Suprapubic skin (tissue), 4 donors: ENCODE data around the gene SLC9C2. TPM values are rescaled to one million over a fixed set of nuclear protein-coding genes. Genes with fewer than 3 reads are reported as not detected.

Source experiments
- DNase-seq, 2 donors: peaks; one replicate each; pipeline ENCODE4 v3.0.0-alpha.2; 2019; ENCODE audit warnings: low spot score in 2 of 2
- H3K27ac ChIP-seq: fragments of 200-600 bp; sonication (generic); one replicate; pipeline ENCODE4 v1.5.1; 2019
- H3K27me3 ChIP-seq: fragments of 200-600 bp; sonication (generic); one replicate; pipeline ENCODE4 v1.5.1; 2019
- H3K36me3 ChIP-seq: fragments of 200-600 bp; sonication (generic); one replicate; pipeline ENCODE4 v1.5.1; 2019
- H3K4me1 ChIP-seq: fragments of 200-600 bp; sonication (generic); one replicate; pipeline ENCODE4 v1.5.1; 2019
- H3K4me3 ChIP-seq: fragments of 200-600 bp; sonication (generic); one replicate; pipeline ENCODE4 v1.5.1; 2019; ENCODE audit warnings: mild to moderate bottlenecking
- H3K9me3 ChIP-seq: fragments of 200-600 bp; sonication (generic); one replicate; pipeline ENCODE4 v1.5.1; 2019
- CTCF ChIP-seq, 2 donors: fragments of 200-600 bp in 1 of 2; fragments of 450-650 bp in 1 of 2; sonication (generic) in 1 of 2; IDR thresholded peaks; one replicate each; pipeline ENCODE4 v1.5.1; 2016 to 2019; ENCODE audit warnings: antibody characterized with exemption in 2 of 2, mild to moderate bottlenecking in 1 of 2, moderate library complexity in 1 of 2
- EP300 ChIP-seq: sonication (generic); formaldehyde crosslinking; IDR thresholded peaks from one replicate; pipeline ENCODE4 v1.6.1; 2017; ENCODE audit warnings: antibody characterized with exemption
- POLR2A ChIP-seq, 2 donors: fragments of 450-650 bp; IDR thresholded peaks; one replicate each; pipeline ENCODE4 v1.6.1; 2017; ENCODE audit warnings: antibody characterized with exemption in 2 of 2, mild to moderate bottlenecking in 2 of 2, moderate library complexity in 2 of 2
- POLR2AphosphoS5 ChIP-seq, 3 donors: sonication (generic); formaldehyde crosslinking; IDR thresholded peaks; one replicate each; pipeline ENCODE4 v1.6.1; 2017; ENCODE audit warnings: antibody characterized with exemption in 3 of 3
- WGBS: methylation state at CpG from one replicate; pipeline ENCODE4 v1.1.5; 2018; 5-methylcytosine and 5-hydroxymethylcytosine counted together
- total RNA-seq, 4 donors: library from RNA; depleted of rRNA; stranded (reverse); fragments of >200 nt; gene quantifications; one replicate each; pipeline ENCODE4 v1.1.0, GENCODE V29; 2016

Gene SLC9C2
- total RNA-seq, 4 donors from 2014 or later = not detected

GRCh38 chr1:173481195-173481772, 121.6 kb downstream of the SLC9C2 start:
- peaks cover 53% of the 10 kb centered on the region for H3K36me3 ChIP-seq
- H3K9me3 ChIP-seq = no peaks in the 10 kb centered on the region
- no peak overlapping the region for H3K4me3 ChIP-seq
- no peak overlapping the region for H3K27ac ChIP-seq
- WGBS = 93% methylated on average over 1 of the region's 1 CpG
- peaks cover 27% of the 10 kb centered on the region for H3K4me1 ChIP-seq
- TF ChIP-seq EP300 = no peak
- TF ChIP-seq CTCF (IDR thresholded peaks at IDR 0.05) = no peak
- no peak for TF ChIP-seq POLR2A (IDR thresholded peaks at IDR 0.05)
- no peak for TF ChIP-seq POLR2AphosphoS5 (IDR thresholded peaks at IDR 0.05)
- H3K27me3 ChIP-seq = no peaks in the 10 kb centered on the region
- no peak for DNase-seq

GRCh38 chr1:173479649-173480048, 123.2 kb downstream of the SLC9C2 start:
- DNase-seq = no peak
- Histone ChIP-seq H3K27me3 (no peaks in the 10 kb centered on the region), H3K9me3 (no peaks in the 10 kb centered on the region), H3K4me3 (no peak overlapping the region), H3K27ac (no peak overlapping the region), H3K4me1 (peaks cover 38% of the 10 kb centered on the region), H3K36me3 (peaks cover 36% of the 10 kb centered on the region)
- no peak for TF ChIP-seq CTCF (IDR thresholded peaks at IDR 0.05)
- no peak for TF ChIP-seq POLR2AphosphoS5 (IDR thresholded peaks at IDR 0.05)
- TF ChIP-seq POLR2A (IDR thresholded peaks at IDR 0.05) = no peak
- WGBS = 55% methylated on average over 4 of the region's 4 CpGs

DNA sequence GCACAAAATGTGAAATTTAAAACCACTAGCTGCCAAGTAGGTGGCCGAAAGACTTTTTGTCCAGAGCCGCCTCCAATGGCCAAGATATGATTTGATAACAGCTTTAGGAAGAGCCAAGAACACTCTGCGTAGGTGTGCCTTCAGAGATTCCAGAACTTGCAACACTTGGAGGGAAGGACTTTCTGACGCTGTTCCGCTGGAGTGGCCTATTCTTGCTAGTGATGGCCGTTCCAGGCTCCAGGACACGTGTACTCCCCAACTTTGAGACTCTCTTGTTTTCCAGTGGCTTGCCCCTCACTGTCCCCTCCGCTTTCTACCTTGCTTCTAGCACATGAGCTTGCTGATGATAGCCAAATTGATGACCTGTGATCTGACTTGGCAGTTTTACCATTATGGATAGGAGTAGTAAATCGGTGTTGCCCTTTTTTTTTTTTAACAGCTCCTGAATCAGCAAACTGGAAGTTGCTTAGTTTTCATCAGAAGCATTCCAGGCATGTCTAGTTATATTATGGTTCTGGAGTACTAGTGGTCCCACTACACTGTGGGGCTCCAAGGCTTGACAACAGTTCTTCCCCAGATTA, 124.7 kb downstream of the SLC9C2 start:
- no peak for TF ChIP-seq EP300
- no peak for TF ChIP-seq POLR2AphosphoS5 (IDR thresholded peaks at IDR 0.05)
- TF ChIP-seq POLR2A (IDR thresholded peaks at IDR 0.05) = no peak
- TF ChIP-seq CTCF (IDR thresholded peaks at IDR 0.05) = no peak
- no peaks in the 10 kb centered on the region for H3K9me3 ChIP-seq
- no peaks in the 10 kb centered on the region for H3K27me3 ChIP-seq
- 4% methylated on average over 9 of the region's 9 CpGs for WGBS
- H3K27ac ChIP-seq = peak overlapping the region; percentile 98
- peaks cover 38% of the 10 kb centered on the region for H3K4me1 ChIP-seq
- H3K4me3 ChIP-seq = peak overlapping the region; percentile 93
- peaks cover 22% of the 10 kb centered on the region for H3K36me3 ChIP-seq
- DNase-seq = peak in 1 of 2 donors; percentile 75

- H3K4me3 ChIP-seq = peak within 1 kb of the TSS; percentile 93
Measured at GRCh38 chr1:173477286-173478093, 125.4 kb downstream of the SLC9C2 start, which contains the start of gene PRDX6. TSS of gene PRDX6 (plus strand) at chr1:173477335. CDS start at chr1:173477398, 63 bp downstream.

DNA sequence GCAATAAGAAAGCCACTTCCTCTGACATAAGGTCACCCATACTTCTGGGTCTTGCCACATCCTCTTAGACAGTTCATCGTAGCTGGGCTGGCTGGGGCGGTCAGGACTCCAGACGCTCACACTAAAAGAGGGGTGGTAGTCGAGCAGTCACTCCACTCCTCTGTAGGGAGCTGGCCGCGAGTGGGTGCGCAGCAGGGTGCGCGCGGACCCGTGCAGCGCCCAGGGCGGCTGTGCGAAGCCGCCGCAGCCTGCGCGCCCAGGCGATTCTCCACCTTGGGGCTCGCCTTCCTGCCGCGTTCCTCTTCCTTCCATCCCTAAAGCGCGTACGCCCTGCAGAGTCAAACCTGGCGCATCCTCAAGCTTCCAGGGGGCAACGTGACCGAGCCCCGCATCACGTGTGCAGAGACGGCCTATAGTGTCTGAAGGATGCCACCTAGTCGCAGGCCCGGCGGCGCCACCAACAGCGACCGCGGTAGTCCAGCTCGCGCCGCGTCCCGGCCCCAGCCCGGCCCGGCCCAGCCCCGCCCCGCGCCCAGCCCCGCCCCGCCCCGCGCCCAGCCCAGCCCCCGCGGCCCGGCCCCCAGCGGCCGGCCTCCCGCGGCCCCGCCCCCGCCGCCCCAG, 126.1 kb downstream of the SLC9C2 start:
- H3K4me1 ChIP-seq = peaks cover 38% of the 10 kb centered on the region
- peaks cover 8% of the 10 kb centered on the region for H3K36me3 ChIP-seq
- peak overlapping the region; percentile 93 for H3K4me3 ChIP-seq
- TF ChIP-seq CTCF (IDR thresholded peaks at IDR 0.05) (no peak), POLR2A (IDR thresholded peaks at IDR 0.05) (peak in 1 of 2 donors; percentile 40), POLR2AphosphoS5 (IDR thresholded peaks at IDR 0.05) (peak in 2 of 3 donors; percentile 41 to 66), EP300 (no peak)
- peak; percentile 95 to 96 for DNase-seq
- H3K27me3 ChIP-seq = no peaks in the 10 kb centered on the region
- no peaks in the 10 kb centered on the region for H3K9me3 ChIP-seq
- 3% methylated on average over 15 of the region's 62 CpGs for WGBS
- peak overlapping the region; percentile 98 for H3K27ac ChIP-seq

More at GRCh38 chr1:173477286-173478093, 125.4 kb downstream of the SLC9C2 start, which contains the start of gene PRDX6:
- Histone ChIP-seq H3K27me3 (no peaks in the 10 kb centered on the region), H3K36me3 (peaks cover 15% of the 10 kb centered on the region), H3K4me1 (peaks cover 38% of the 10 kb centered on the region), H3K9me3 (no peaks in the 10 kb centered on the region), H3K27ac (peak within 1 kb of the TSS; percentile 98)
- under 1% methylated on average over 55 of the region's 69 CpGs for WGBS
- TF ChIP-seq POLR2A (IDR thresholded peaks at IDR 0.05) (peak in 1 of 2 donors; percentile 56), POLR2AphosphoS5 (IDR thresholded peaks at IDR 0.05) (peak; percentile 23 to 72 (median 68)), EP300 (no peak)
- peak; percentile 92 to 96 for DNase-seq
